ENCODE measurements around the gene FCMR.

The FCMR gene

GRCh38 chr1:206886831-206887230 is 34.9 kb downstream of the FCMR start:
- no peaks in the 10 kb centered on the region for H3K36me3 ChIP-seq (ENCODE audit: insufficient read depth, low read length)
- no peak overlapping the region for H3K9ac ChIP-seq (ENCODE audit: low read length)
- H3K27ac ChIP-seq (ENCODE audit: low read depth, low read length, poor library complexity, severe bottlenecking) = no peak overlapping the region
- no peaks in the 10 kb centered on the region for H3K9me3 ChIP-seq (ENCODE audit: low read length)
- H3K79me2 ChIP-seq (ENCODE audit: insufficient read depth, low read length) = no peaks in the 10 kb centered on the region
- H2AFZ ChIP-seq (ENCODE audit: low read length) = no peak overlapping the region
- H3K4me2 ChIP-seq (ENCODE audit: low read length) = no peak overlapping the region
- no peaks in the 10 kb centered on the region for H3K4me1 ChIP-seq (ENCODE audit: insufficient read depth, low read length, severe bottlenecking)
- no peaks in the 10 kb centered on the region for H3K9me2 ChIP-seq (ENCODE audit: low read depth, low read length)
- no peaks in the 10 kb centered on the region for H4K20me1 ChIP-seq (ENCODE audit: insufficient read depth, low read length)
- H3K4me3 ChIP-seq (ENCODE audit: low read depth, low read length, poor library complexity, severe bottlenecking) = no peak overlapping the region
- H3K27me3 ChIP-seq (ENCODE audit: insufficient read depth, low read length) = peaks cover 5% of the 10 kb centered on the region; the same call in 1 of the 2 replicates
- H3F3A ChIP-seq (ENCODE audit: insufficient read depth, low read length) = no peaks in the 10 kb centered on the region
- TF ChIP-seq EZH2 (IDR thresholded peaks at IDR 0.05; ENCODE audit: borderline replicate concordance, low read length) (no peak), CTCF (IDR thresholded peaks at IDR 0.05; ENCODE audit: low read length) (no peak)

- Histone ChIP-seq H3K9ac (ENCODE audit: low read length) (no peak overlapping the region), H3K4me3 (ENCODE audit: low read depth, low read length, poor library complexity, severe bottlenecking) (no peak overlapping the region), H3K27ac (ENCODE audit: low read depth, low read length, poor library complexity, severe bottlenecking) (no peak overlapping the region), H3K79me2 (ENCODE audit: insufficient read depth, low read length) (no peaks in the 10 kb centered on the region), H2AFZ (ENCODE audit: low read length) (no peak overlapping the region), H3K4me1 (ENCODE audit: insufficient read depth, low read length, severe bottlenecking) (no peaks in the 10 kb centered on the region), H3K9me3 (ENCODE audit: low read length) (no peaks in the 10 kb centered on the region), H3K27me3 (ENCODE audit: insufficient read depth, low read length) (peaks cover 5% of the 10 kb centered on the region; the same call in 1 of the 2 replicates), H3F3A (ENCODE audit: insufficient read depth, low read length) (no peaks in the 10 kb centered on the region), H3K36me3 (ENCODE audit: insufficient read depth, low read length) (no peaks in the 10 kb centered on the region), H3K4me2 (ENCODE audit: low read length) (no peak overlapping the region), H4K20me1 (ENCODE audit: insufficient read depth, low read length) (no peaks in the 10 kb centered on the region), H3K9me2 (ENCODE audit: low read depth, low read length) (no peaks in the 10 kb centered on the region)
- no peak for TF ChIP-seq CTCF (IDR thresholded peaks at IDR 0.05; ENCODE audit: low read length)
- no peak for TF ChIP-seq EZH2 (IDR thresholded peaks at IDR 0.05; ENCODE audit: borderline replicate concordance, low read length)
Observed at GRCh38 chr1:206885341-206886060, 36.2 kb downstream of the FCMR start.

GRCh38 chr1:206883876-206884275 is 37.9 kb downstream of the FCMR start:
- H3K9me2 ChIP-seq (ENCODE audit: low read depth, low read length) = no peaks in the 10 kb centered on the region
- 0 out of 2 replicates have a peak, but pooled peaks cover 3% of the 10 kb centered on the region for H3K9me3 ChIP-seq (ENCODE audit: low read length)
- no peak overlapping the region for H3K4me3 ChIP-seq (ENCODE audit: low read depth, low read length, poor library complexity, severe bottlenecking)
- no peaks in the 10 kb centered on the region for H3K79me2 ChIP-seq (ENCODE audit: insufficient read depth, low read length)
- no peaks in the 10 kb centered on the region for H4K20me1 ChIP-seq (ENCODE audit: insufficient read depth, low read length)
- H3K4me1 ChIP-seq (ENCODE audit: insufficient read depth, low read length, severe bottlenecking) = no peaks in the 10 kb centered on the region
- H3K27me3 ChIP-seq (ENCODE audit: insufficient read depth, low read length) = no peaks in the 10 kb centered on the region
- H2AFZ ChIP-seq (ENCODE audit: low read length) = no peak overlapping the region
- H3K4me2 ChIP-seq (ENCODE audit: low read length) = no peak overlapping the region
- no peaks in the 10 kb centered on the region for H3F3A ChIP-seq (ENCODE audit: insufficient read depth, low read length)
- no peak overlapping the region for H3K9ac ChIP-seq (ENCODE audit: low read length)
- H3K27ac ChIP-seq (ENCODE audit: low read depth, low read length, poor library complexity, severe bottlenecking) = no peak overlapping the region
- TF ChIP-seq CTCF (IDR thresholded peaks at IDR 0.05; ENCODE audit: low read length) = no peak
- TF ChIP-seq EZH2 (IDR thresholded peaks at IDR 0.05; ENCODE audit: borderline replicate concordance, low read length) = no peak
- no peaks in the 10 kb centered on the region for H3K36me3 ChIP-seq (ENCODE audit: insufficient read depth, low read length)

All from OCI-LY1 (cell line).